GM12801 (cell line): ENCODE measurements around the gene SLC12A5.

Experiments
- CTCF ChIP-seq: IDR thresholded peaks from one replicate; pipeline ENCODE4 v1.5.1; 2011; ENCODE audit warnings: control low read depth; ENCODE audit not compliant: insufficient read length; ENCODE audit errors: extremely low read depth

SLC12A5 gene

GRCh38 chr20:46099491-46100287, 70.7 kb downstream of the SLC12A5 start:
- TF ChIP-seq CTCF, result no peak

- no peak for TF ChIP-seq CTCF
These were observed 72.0 kb downstream of the SLC12A5 start for GRCh38 chr20:46100988-46101387.

- no peak for TF ChIP-seq CTCF
These were observed 72.9 kb downstream of the SLC12A5 start for GRCh38 chr20:46101957-46102356.

- no peak for TF ChIP-seq CTCF
These were observed 73.9 kb downstream of the SLC12A5 start for GRCh38 chr20:46102940-46103339.

- TF ChIP-seq CTCF, result no peak
These were observed 75.2 kb downstream of the SLC12A5 start for GRCh38 chr20:46104262-46104661.

GRCh38 chr20:46107061-46107460, 78.0 kb downstream of the SLC12A5 start:
- no peak for TF ChIP-seq CTCF

- no peak for TF ChIP-seq CTCF
These were observed 79.4 kb downstream of the SLC12A5 start for GRCh38 chr20:46108435-46108841.
